Loucy (cell line): Measurements from ENCODE around the gene TSPAN4.

ENCODE experiments used
- CTCF ChIP-seq: fragments of 200-600 bp; sonication (generic); conservative IDR thresholded peaks from 2 replicates; pipeline ENCODE4 v1.5.1; 2014; ENCODE audit warnings: mild to moderate bottlenecking, antibody characterized with exemption, low read length
- EZH2phosphoT487 ChIP-seq: fragments of 200-600 bp; IDR thresholded peaks from 2 replicates; pipeline ENCODE4 v1.6.1; 2018; ENCODE audit warnings: antibody characterized with exemption, mild to moderate bottlenecking, moderate library complexity, borderline replicate concordance

- TF ChIP-seq CTCF (no peak), EZH2phosphoT487 (no peak)
Measured at GRCh38 chr11:846496-847098, 3.9 kb downstream of the TSPAN4 start.
